ENCODE results near the gene ZNF319. TPM values are rescaled to one million over a fixed set of nuclear protein-coding genes. Genes with fewer than 3 reads are reported as not detected.

Gene ZNF319
- total and polyA plus RNA-seq, 2 of the 13 experiments (the other 11 are each of a cell fraction or from before 2014, with no cell fraction given): 2.4 to 3.6 TPM

DNA sequence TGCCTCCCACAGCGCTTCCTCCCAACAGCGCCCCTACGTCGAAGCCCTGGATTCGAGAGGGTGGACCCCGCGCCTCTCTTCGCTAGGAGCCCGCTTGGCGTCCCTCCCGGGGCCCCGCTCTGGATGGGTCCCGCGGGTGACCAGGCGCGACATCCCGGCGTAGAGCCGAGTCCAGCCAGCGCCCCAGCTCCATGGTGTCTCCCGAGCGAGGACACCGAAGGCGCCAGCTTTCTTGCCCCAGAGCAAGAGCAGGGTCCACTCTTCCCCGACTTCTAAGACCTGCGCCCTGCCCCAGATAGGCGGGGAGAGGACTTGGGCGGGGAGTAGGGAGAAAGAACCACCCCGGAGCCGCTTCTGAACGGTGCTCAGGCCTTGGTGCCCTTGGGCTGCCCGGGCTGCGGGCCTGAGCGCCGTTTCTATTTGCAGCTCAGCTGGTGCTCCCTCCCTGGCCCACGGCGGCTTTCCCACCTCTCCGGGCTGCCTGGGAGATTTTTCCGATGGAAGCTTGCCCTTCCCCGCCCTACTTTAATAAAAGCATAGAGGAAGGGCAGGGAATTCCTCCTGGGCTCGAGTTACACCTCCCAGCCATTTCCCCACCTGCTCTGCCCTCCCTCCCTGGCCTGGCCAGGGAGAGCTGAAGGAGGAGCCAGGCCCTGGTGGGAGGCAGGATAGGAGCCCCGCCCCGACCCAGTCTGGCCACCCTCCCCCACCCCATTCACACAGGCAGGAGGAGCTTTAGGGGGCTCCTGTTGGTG lies 26.9 kb upstream of the ZNF319 start (continued):
- TF ChIP-seq, protein P1, sequence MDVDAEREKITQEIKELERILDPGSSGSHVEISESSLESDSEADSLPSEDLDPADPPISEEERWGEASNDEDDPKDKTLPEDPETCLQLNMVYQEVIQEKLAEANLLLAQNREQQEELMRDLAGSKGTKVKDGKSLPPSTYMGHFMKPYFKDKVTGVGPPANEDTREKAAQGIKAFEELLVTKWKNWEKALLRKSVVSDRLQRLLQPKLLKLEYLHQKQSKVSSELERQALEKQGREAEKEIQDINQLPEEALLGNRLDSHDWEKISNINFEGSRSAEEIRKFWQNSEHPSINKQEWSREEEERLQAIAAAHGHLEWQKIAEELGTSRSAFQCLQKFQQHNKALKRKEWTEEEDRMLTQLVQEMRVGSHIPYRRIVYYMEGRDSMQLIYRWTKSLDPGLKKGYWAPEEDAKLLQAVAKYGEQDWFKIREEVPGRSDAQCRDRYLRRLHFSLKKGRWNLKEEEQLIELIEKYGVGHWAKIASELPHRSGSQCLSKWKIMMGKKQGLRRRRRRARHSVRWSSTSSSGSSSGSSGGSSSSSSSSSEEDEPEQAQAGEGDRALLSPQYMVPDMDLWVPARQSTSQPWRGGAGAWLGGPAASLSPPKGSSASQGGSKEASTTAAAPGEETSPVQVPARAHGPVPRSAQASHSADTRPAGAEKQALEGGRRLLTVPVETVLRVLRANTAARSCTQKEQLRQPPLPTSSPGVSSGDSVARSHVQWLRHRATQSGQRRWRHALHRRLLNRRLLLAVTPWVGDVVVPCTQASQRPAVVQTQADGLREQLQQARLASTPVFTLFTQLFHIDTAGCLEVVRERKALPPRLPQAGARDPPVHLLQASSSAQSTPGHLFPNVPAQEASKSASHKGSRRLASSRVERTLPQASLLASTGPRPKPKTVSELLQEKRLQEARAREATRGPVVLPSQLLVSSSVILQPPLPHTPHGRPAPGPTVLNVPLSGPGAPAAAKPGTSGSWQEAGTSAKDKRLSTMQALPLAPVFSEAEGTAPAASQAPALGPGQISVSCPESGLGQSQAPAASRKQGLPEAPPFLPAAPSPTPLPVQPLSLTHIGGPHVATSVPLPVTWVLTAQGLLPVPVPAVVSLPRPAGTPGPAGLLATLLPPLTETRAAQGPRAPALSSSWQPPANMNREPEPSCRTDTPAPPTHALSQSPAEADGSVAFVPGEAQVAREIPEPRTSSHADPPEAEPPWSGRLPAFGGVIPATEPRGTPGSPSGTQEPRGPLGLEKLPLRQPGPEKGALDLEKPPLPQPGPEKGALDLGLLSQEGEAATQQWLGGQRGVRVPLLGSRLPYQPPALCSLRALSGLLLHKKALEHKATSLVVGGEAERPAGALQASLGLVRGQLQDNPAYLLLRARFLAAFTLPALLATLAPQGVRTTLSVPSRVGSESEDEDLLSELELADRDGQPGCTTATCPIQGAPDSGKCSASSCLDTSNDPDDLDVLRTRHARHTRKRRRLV (CRISPR knock-in tag; IDR thresholded peaks at IDR 0.05): no peak
- TF ChIP-seq AGO1 (IDR thresholded peaks at IDR 0.05; ENCODE audit: low read depth, low read length, poor library complexity, severe bottlenecking) (no peak), HHEX (CRISPR knock-in tag; IDR thresholded peaks at IDR 0.05) (no peak), ZNF605 (CRISPR knock-in tag; IDR thresholded peaks at IDR 0.05) (no peak; the same call in 1 of the 2 replicates), MAF1 (CRISPR knock-in tag; IDR thresholded peaks at IDR 0.05; ENCODE audit: borderline replicate concordance) (no peak), CHD2 (IDR thresholded peaks at IDR 0.05; ENCODE audit: low read depth, low read length) (no peak), SMARCE1 (IDR thresholded peaks at IDR 0.05; ENCODE audit: borderline replicate concordance) (no peak), IRF2 (CRISPR knock-in tag; IDR thresholded peaks at IDR 0.05) (no peak), YEATS2 (CRISPR knock-in tag; IDR thresholded peaks at IDR 0.05; ENCODE audit: borderline replicate concordance) (no peak), ZNF878 (CRISPR knock-in tag; IDR thresholded peaks at IDR 0.05) (no peak), HNF4G (IDR thresholded peaks at IDR 0.05; ENCODE audit: borderline replicate concordance, low read depth, low read length) (no peak), HNF4G (CRISPR knock-in tag; IDR thresholded peaks at IDR 0.05; ENCODE audit: borderline replicate concordance, low read depth) (no peak), KDM3A (CRISPR knock-in tag; IDR thresholded peaks at IDR 0.05; ENCODE audit: low read depth) (no peak), KDM5A (IDR thresholded peaks at IDR 0.05; ENCODE audit: borderline replicate concordance, low read length) (no peak), TP53 (CRISPR knock-in tag; conservative IDR thresholded peaks at IDR 0.05) (0 out of 2 replicates have a peak, but pooled peaks have one; percentile 48), ZNF709 (CRISPR knock-in tag; IDR thresholded peaks at IDR 0.05) (peak; percentile 51; the same call in 1 of the 2 replicates), TGIF2 (CRISPR knock-in tag; IDR thresholded peaks at IDR 0.05) (no peak), ZNF460 (CRISPR knock-in tag; IDR thresholded peaks at IDR 0.05; ENCODE audit: borderline replicate concordance) (no peak), ZNF253 (CRISPR knock-in tag; IDR thresholded peaks at IDR 0.05; ENCODE audit: borderline replicate concordance) (no peak)
- TF ChIP-seq, protein P2, sequence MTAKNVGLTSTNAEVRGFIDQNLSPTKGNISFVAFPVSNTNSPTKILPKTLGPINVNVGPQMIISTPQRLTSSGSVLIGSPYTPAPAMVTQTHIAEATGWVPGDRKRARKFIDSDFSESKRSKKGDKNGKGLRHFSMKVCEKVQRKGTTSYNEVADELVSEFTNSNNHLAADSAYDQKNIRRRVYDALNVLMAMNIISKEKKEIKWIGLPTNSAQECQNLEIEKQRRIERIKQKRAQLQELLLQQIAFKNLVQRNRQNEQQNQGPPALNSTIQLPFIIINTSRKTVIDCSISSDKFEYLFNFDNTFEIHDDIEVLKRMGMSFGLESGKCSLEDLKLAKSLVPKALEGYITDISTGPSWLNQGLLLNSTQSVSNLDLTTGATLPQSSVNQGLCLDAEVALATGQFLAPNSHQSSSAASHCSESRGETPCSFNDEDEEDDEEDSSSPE (CRISPR knock-in tag; IDR thresholded peaks at IDR 0.05): no peak
- TF ChIP-seq, protein P3, sequence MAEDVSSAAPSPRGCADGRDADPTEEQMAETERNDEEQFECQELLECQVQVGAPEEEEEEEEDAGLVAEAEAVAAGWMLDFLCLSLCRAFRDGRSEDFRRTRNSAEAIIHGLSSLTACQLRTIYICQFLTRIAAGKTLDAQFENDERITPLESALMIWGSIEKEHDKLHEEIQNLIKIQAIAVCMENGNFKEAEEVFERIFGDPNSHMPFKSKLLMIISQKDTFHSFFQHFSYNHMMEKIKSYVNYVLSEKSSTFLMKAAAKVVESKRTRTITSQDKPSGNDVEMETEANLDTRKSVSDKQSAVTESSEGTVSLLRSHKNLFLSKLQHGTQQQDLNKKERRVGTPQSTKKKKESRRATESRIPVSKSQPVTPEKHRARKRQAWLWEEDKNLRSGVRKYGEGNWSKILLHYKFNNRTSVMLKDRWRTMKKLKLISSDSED (CRISPR knock-in tag; IDR thresholded peaks at IDR 0.05): no peak
- TF ChIP-seq, protein P4, sequence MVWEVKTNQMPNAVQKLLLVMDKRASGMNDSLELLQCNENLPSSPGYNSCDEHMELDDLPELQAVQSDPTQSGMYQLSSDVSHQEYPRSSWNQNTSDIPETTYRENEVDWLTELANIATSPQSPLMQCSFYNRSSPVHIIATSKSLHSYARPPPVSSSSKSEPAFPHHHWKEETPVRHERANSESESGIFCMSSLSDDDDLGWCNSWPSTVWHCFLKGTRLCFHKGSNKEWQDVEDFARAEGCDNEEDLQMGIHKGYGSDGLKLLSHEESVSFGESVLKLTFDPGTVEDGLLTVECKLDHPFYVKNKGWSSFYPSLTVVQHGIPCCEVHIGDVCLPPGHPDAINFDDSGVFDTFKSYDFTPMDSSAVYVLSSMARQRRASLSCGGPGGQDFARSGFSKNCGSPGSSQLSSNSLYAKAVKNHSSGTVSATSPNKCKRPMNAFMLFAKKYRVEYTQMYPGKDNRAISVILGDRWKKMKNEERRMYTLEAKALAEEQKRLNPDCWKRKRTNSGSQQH (CRISPR knock-in tag; IDR thresholded peaks at IDR 0.05; ENCODE audit: low read depth): 0 out of 2 replicates have a peak, but pooled peaks have one; percentile 19
